ENCODE data around the gene CCNF. TPM values are rescaled to one million over a fixed set of nuclear protein-coding genes. Genes with fewer than 3 reads are reported as not detected.
"Not testable (repeated sequence)": the region's sequence is repeated elsewhere in the genome, so short reads cannot be mapped to it uniquely, and the experiment has no call there.

The CCNF gene
- total RNA-seq, 1 experiment from 2014 or later = 12.9 TPM

- no peak for DNase-seq (ENCODE audit: low read depth, low spot score)
- in situ Hi-C loops (cut with HindIII; ENCODE audit: low pct_unique_long_range_greater_than_20kb, low sequenced_read_pairs) = no loop called here
These were observed 4.2 kb upstream of the CCNF start for GRCh38 chr16:2425008-2425518.

DNA sequence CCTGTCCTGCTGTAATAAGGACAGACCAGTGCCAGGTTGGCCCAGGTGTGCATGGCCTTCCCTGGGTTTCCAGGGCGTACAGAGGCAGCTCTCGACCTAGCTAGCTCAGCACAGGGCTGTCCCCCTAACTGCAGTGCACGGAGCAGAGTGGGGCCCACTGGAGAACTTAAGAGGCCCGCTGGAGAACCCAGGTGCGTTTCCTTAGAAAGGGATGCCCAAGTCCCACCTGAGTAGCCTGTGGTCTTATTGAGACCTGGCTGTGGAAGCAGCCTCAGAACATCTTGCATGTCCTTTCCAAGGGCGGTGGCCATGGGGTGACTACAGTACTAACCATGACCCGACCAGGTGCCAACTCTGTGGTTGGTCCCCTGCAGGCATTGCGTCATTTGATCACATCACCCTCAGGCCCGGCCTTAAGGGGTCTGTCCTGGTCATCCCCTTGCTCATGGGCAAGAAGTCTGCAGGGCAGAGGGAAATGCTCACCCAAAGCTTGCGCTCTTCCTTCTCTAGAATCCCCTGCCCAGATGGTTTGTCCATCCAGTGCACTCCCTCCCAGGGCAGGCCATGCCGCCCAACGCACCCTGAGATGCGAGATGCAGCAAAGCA, 3.3 kb upstream of the CCNF start:
- in situ Hi-C loops (cut with HindIII; ENCODE audit: low pct_unique_long_range_greater_than_20kb, low sequenced_read_pairs) = no loop called here
- DNase-seq (ENCODE audit: low read depth, low spot score) = no peak

- DNase-seq (ENCODE audit: low read depth, low spot score) = no peak
- in situ Hi-C loops (cut with HindIII; ENCODE audit: low pct_unique_long_range_greater_than_20kb, low sequenced_read_pairs) = no loop called here
These were observed 2.3 kb upstream of the CCNF start for GRCh38 chr16:2426941-2427361.

DNA sequence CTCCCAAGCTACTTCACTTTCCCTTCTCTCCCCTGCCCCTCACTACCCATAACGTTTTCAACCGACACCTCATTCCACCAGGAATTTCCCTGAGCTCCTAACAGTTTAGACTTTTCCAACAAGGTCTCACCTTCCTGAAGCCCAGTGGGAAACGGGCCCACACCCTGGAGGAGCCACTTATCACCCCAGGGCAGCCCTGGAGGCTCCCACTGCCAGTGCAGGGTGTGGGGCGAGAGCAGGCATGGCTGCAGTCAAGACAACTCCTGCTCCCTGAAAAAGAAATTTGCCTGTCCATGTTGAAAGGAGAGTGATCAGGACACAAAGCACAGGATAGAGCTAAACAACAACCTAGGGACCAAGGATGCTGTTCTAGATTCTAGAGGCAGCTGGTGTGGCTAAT, 1.7 kb upstream of the CCNF start:
- in situ Hi-C loops (cut with HindIII; ENCODE audit: low pct_unique_long_range_greater_than_20kb, low sequenced_read_pairs) = no loop called here
- no peak for DNase-seq (ENCODE audit: low read depth, low spot score)

DNA sequence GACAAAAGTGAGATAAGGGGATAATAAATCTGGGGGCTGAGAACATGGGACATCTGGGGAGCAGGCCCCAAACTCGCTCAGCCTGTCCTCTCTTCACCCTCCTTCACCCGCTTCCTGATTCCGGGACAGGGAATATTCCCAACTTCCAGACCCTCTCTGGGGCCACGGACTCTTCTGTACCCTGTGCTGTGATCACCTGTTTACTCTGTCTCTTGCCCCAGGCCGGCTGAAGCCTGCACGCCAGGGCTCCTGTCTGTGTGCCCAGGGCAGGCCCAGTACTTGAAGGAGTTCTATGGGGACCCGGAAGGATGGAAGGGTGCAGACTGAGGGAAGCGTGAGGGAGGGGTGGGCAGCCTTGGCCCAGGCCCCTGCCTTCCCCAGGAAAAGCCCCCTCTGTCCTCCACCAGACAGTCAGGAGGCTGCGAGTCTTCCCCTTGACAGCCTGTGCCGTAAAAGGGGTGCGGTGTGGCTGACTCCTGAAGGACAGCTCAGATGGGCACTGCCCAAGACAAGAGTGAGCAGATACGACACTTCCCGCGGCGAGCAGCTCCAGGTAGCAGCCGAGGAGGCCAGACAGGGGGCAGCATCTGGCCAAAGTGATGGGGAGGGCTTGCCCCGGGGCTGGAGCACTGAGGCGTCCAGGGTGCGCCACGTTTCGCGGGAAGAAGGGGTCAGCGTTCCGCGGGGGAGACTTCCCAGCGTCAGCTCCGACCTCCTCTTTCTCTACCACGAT, 1.0 kb upstream of the CCNF start:
- no peak for DNase-seq (ENCODE audit: low read depth, low spot score)
- in situ Hi-C loops (cut with HindIII; ENCODE audit: low pct_unique_long_range_greater_than_20kb, low sequenced_read_pairs) = no loop called here

DNA sequence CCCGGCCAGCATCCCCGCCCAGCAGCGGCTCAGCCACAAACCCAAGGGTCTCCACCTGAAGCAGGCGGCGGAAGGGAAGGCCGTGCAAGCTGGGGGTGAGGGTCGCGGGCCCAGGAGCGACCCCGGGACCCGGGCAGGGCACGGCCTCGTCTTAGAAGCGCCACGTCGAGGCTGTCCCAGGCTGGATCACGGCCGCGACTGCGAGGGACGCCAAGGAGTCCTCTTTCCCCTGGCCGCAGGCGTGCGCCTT, 538 bp upstream of the CCNF start:
- in situ Hi-C loops (cut with HindIII; ENCODE audit: low pct_unique_long_range_greater_than_20kb, low sequenced_read_pairs) = no loop called here
- no peak for DNase-seq (ENCODE audit: low read depth, low spot score)

- peak; percentile 24 for DNase-seq (ENCODE audit: low read depth, low spot score)
- in situ Hi-C loops (cut with HindIII; ENCODE audit: low pct_unique_long_range_greater_than_20kb, low sequenced_read_pairs) = no loop called here
These were observed 770 bp downstream of the CCNF start for GRCh38 chr16:2429771-2430663.

DNA sequence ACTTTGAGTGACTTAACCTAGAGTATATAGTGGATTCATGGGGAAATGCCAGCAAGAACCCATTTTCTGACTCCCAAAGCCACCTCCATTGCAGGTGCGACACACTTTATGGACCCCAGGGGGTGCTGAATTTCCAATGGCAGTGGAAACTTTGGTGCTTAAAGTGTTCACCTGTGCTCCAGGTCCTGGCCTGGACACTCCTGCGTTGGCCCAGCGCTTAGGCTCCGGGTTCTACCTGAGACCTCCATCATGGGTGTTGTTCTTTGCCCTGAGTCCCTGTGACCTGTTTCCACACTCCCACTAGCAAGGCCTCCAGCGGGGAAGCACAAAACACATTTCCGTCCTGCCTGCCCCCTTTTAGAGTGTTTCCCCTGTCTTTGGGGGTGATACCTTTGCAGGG, 3.0 kb downstream of the CCNF start:
- in situ Hi-C loops (cut with HindIII; ENCODE audit: low pct_unique_long_range_greater_than_20kb, low sequenced_read_pairs) = no loop called here
- DNase-seq (ENCODE audit: low read depth, low spot score) = no peak

DNA sequence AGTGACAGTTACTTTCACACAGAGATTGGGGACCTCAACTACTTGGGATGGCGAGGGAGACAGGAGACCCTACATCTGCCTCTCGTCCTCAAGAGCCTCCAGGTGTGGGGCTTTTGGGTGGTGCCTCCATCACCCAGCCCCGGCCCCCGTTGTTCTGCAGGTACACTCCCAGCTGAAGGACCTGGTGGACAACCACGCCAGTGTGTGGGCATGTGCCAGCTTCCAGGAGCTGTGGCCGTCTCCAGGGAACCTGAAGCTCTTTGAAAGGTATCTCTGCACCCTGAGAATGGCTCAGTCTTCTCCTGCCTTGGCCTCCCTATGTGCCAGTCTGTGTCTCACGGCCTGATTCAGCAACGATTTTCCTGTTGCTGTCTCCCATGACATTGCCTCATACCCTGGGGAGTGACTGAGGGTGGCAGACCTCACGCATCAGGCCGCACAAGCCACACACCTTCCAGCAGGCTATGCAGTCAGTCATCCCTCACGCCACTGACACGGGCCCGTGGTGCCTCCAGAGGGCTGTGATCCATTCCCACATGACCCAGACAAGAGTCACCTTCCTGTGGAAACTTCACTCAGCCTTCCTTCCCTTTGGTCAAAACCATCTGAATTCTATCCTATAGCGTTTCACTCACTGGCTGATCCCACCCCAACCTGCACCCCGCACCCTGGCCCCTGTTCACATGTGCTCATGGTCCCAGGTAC, 3.7 kb downstream of the CCNF start:
- no peak for DNase-seq (ENCODE audit: low read depth, low spot score)
- in situ Hi-C loops (cut with HindIII; ENCODE audit: low pct_unique_long_range_greater_than_20kb, low sequenced_read_pairs) = no loop called here

GRCh38 chr16:2435236-2435635, 6.0 kb downstream of the CCNF start:
- in situ Hi-C loops (cut with HindIII; ENCODE audit: low pct_unique_long_range_greater_than_20kb, low sequenced_read_pairs) = not testable (repeated sequence)

DNA sequence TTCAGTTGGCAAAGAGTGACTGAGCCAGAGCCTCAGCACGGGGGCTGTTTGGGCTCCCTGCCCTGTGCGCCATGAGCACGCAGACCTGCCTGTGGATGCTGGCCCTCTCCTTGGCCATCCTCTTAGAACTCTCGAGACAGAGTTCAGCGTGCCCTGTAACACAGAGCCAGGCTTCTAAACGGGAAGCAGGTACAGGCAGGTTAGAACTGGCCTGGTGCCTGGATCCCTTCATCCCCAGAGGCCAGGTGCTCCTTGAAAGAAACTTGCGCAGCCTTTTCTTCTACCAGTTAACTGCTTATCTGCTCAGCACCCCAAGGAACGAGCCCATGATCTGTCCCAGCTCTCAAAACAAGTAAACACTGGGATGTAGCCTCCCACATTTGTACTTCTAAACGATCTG, 6.9 kb downstream of the CCNF start:
- in situ Hi-C loops (cut with HindIII; ENCODE audit: low pct_unique_long_range_greater_than_20kb, low sequenced_read_pairs) = no loop called here
- no peak for DNase-seq (ENCODE audit: low read depth, low spot score)

More at GRCh38 chr16:2435236-2435635, 6.0 kb downstream of the CCNF start:
- DNase-seq (ENCODE audit: low read depth, low spot score) = not testable (repeated sequence)

DNA sequence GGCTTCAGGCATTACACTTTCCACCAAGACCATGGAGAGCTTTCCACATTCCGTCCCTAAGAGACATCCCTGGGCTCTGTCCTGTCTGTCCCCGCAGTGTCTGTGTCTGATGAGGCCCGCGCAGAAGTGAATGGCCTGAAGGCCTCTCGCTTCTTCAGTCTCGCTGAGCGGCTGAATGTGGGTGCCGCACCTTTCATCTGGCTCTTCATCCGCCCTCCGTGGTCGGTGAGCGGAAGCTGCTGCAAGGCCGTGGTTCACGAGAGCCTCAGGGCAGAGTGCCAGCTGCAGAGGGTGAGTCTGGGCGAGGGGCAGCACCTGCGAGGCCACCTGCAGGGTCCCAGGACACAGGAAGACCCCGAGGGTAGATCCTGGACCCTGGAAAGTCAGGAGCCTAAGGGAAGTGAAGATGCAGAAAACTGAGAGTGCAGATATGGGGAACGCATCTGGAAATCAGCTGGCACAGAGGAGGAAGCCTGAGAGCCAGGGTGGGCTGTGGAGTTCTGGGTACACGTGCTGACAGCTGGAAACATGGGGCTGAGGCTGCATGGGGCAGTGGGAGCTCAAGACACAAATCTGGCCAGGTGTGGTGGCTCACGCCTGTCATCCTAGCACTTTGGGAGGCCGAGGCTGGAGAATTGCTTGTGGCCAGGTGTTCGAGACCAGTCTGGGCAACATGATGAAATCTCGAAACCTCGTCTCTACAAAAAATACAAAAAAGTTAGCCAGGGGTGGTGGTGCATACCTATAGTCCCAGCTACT, 8.0 kb downstream of the CCNF start:
- in situ Hi-C loops (cut with HindIII; ENCODE audit: low pct_unique_long_range_greater_than_20kb, low sequenced_read_pairs) = no loop called here
- DNase-seq (ENCODE audit: low read depth, low spot score) = no peak

GRCh38 chr16:2438121-2438520, 8.9 kb downstream of the CCNF start:
- in situ Hi-C loops (cut with HindIII; ENCODE audit: low pct_unique_long_range_greater_than_20kb, low sequenced_read_pairs) = no loop called here
- no peak for DNase-seq (ENCODE audit: low read depth, low spot score)

- DNase-seq (ENCODE audit: low read depth, low spot score) = no peak
- in situ Hi-C loops (cut with HindIII; ENCODE audit: low pct_unique_long_range_greater_than_20kb, low sequenced_read_pairs) = no loop called here
These were observed 10.4 kb downstream of the CCNF start for GRCh38 chr16:2439598-2439997.

GRCh38 chr16:2441143-2441804, 12.0 kb downstream of the CCNF start:
- DNase-seq (ENCODE audit: low read depth, low spot score); in situ Hi-C loops (cut with HindIII; ENCODE audit: low pct_unique_long_range_greater_than_20kb, low sequenced_read_pairs): not testable (repeated sequence)

- DNase-seq (ENCODE audit: low read depth, low spot score) = no peak
- in situ Hi-C loops (cut with HindIII; ENCODE audit: low pct_unique_long_range_greater_than_20kb, low sequenced_read_pairs) = no loop called here
These were observed 14.3 kb downstream of the CCNF start for GRCh38 chr16:2443555-2443954.
